GM12873 (cell line): Measurements from ENCODE around the gene THBS1.

Experiments
- TF ChIP-seq, protein P1 (sequence below): IDR thresholded peaks from 2 replicates; pipeline ENCODE4 v1.5.1; 2012; ENCODE audit warnings: low read depth, mild to moderate bottlenecking, moderate library complexity, low read length, control low read depth; ENCODE audit not compliant: insufficient read depth; ENCODE audit errors: missing control alignments

Gene THBS1

DNA sequence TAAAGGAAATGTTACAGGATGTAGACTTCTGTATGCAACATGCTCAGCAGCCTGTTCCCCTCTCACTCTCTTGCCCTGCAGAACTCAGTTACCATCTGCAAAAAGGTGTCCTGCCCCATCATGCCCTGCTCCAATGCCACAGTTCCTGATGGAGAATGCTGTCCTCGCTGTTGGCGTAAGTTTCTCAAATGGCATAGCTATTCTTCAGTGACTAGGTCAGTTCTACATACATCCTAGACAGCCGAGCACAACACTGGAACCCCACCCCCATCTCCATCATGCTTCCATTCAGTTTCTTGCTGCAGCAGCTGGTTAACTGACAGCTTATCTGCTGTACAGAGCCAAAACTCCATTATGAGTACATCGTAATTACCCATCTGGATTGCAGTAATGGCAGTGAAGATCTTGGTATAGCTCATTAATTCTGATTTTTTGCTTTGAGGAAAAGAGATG is 4.5 kb downstream of the THBS1 start:
- TF ChIP-seq, protein P1, sequence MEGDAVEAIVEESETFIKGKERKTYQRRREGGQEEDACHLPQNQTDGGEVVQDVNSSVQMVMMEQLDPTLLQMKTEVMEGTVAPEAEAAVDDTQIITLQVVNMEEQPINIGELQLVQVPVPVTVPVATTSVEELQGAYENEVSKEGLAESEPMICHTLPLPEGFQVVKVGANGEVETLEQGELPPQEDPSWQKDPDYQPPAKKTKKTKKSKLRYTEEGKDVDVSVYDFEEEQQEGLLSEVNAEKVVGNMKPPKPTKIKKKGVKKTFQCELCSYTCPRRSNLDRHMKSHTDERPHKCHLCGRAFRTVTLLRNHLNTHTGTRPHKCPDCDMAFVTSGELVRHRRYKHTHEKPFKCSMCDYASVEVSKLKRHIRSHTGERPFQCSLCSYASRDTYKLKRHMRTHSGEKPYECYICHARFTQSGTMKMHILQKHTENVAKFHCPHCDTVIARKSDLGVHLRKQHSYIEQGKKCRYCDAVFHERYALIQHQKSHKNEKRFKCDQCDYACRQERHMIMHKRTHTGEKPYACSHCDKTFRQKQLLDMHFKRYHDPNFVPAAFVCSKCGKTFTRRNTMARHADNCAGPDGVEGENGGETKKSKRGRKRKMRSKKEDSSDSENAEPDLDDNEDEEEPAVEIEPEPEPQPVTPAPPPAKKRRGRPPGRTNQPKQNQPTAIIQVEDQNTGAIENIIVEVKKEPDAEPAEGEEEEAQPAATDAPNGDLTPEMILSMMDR, result no peak

DNA sequence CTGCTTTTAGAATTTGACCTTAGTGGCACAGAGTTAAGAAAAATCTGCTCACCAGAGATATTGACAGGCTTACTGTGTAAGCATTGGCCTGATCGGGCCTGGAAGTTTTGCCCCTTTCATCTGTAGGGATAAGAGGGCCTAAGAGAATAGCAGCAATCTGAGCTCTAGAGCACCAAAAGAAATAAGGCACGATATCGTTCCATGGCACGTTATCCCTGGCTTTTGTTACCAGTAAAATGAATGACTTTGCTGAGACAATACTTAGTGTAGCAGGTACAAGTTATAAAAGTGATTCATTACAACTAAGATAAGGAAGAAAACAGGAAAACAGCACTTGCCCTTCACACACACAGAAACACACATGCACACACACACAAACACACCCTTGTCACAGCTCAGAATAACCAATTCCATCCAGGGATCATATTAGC is 5.0 kb downstream of the THBS1 start:
- TF ChIP-seq, protein P1, result no peak

DNA sequence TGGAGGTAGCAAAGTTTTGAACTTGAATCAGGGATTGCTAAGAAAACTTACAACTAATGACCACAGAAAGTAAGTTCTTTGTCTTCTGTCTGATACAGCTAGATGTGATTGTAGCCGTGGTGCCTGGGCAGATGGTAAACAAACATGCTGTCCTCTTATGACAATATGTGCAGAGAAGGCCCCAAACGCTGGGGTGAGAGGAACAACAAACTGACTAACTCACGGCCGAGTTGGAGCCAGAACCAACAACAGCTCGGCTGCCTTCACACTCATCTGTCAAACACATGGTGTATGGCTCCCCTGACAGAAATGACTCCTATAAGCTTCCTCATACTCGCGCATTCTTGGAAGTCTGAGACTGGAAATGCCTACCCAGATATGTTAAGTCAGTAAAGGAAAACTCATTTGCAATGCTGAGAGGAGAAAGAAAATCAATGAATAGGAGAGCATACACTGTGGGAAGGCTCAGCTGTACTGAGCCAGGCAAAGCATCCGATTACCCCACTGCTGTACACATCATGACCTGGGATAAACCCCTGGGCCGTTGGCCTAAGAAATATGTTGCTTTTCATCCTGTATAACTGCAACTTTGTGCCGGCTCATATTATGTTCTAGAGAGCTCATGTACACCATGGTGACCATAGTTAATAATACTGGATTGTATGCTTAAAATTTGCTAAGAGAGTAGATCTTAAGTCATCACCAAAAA is 5.7 kb downstream of the THBS1 start:
- TF ChIP-seq, protein P1, result no peak

DNA sequence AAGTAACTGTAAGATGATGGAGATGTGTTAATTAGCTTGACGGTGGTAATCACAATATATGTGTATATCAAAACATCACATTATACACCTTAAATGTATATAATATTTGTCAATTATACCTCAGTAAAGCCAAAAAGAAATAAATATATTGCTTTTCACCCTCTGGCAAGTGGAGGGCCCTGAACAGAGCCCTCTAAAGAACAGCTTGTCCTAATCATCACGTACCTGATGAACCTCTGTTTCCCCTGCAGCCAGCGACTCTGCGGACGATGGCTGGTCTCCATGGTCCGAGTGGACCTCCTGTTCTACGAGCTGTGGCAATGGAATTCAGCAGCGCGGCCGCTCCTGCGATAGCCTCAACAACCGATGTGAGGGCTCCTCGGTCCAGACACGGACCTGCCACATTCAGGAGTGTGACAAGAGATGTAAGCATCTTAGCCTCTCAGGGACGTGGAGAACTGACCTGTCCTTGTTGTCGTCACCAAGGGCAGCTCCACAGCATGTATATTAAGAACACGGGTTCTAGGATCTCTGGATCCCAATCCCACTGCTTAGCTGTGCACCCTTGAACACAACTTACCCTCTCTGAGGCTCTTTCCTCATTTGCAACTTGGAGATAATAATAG is 6.3 kb downstream of the THBS1 start:
- TF ChIP-seq, protein P1, result no peak

DNA sequence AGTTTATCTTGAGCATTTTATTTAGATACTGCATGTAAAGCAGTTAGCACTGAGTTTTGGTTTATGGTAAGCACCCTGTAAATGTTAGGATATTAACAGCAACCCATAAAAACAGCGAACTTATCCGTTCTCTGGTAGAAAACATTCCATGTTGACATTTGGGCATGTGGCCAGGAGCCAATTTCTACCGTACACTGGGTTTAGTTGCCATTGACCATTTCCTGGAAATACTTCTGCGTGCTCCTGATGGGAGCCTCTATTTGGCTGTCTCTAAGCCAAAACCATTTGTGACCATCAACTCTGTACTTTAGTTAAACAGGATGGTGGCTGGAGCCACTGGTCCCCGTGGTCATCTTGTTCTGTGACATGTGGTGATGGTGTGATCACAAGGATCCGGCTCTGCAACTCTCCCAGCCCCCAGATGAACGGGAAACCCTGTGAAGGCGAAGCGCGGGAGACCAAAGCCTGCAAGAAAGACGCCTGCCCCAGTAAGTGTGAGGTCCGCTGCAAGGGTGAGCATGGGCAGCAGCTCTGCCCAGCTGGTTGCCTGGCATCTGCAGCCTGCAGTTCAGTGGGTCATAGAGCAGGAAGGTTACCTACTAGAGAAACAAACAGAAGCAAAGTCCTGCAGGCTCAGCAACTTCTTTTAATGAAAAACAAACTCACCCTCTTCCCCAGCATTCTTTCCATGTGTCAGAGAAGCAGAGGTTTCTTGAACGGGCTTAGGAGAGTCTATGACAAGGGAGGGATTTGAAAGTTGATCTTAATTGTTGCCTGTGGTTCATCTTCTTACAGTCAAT is 7.1 kb downstream of the THBS1 start:
- TF ChIP-seq, protein P1, result no peak

DNA sequence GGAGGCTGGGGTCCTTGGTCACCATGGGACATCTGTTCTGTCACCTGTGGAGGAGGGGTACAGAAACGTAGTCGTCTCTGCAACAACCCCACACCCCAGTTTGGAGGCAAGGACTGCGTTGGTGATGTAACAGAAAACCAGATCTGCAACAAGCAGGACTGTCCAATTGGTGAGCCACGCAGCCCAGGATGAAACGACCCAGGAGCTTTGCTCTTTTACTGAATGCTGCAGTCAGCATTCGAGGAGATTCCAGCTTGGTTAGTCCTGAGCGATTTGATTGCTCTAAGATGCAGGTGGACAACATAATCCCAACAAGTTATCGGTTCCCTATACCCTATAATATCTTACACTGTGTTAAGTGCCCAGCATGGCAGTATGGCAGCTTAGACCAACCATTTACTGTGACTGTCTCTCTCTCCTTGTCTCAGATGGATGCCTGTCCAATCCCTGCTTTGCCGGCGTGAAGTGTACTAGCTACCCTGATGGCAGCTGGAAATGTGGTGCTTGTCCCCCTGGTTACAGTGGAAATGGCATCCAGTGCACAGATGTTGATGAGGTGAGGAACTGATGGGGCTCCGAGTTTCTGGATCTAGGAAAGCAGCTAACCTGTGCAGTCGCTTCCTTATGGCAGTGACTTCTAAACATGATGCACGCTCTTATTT is 7.8 kb downstream of the THBS1 start:
- TF ChIP-seq, protein P1, result no peak
